GM21825 (cell line): ENCODE data around the gene SCUBE1.

Source experiments
- ATAC-seq: cut with Tn5 transposase; IDR thresholded peaks from one replicate; pipeline ENCODE4 v1.9.1; 2021; ENCODE audit warnings: mild to moderate bottlenecking, moderate library complexity; ENCODE audit not compliant: unreplicated experiment

The SCUBE1 gene

GRCh38 chr22:43163241-43163795, 179.9 kb downstream of the SCUBE1 start:
- ATAC-seq, result no peak

- ATAC-seq, result no peak
Observed at GRCh38 chr22:43162412-43163150, 180.6 kb downstream of the SCUBE1 start.

DNA sequence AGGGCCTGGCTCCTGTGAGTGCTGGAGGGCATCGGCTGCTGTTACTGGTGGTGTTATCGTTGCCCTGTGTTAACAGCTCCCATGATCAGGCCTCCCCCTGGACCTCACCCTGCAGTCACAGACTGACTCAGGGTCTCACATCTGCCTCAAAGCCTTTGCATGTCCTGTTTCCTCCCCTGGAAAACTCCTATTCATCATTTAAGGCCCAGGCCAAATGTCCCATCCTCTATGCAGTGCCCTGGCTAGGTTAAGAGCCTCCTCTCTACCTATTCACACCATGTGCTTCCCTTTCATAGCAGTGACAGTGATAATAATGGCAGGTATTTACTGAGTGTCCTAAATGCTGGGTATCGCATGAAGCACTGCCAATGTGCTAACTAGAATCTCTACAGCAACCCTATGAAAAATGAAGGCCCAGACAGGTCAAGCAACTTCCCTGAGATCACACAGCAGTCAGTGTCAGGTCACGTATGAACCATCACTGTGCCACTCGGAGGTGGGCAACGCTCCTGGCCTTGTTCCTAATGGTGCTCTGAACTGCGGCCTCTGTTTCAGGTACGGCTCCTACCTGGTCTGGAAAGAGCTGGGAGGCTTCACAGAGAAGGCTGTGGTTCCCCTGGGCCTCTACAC, 182.6 kb downstream of the SCUBE1 start:
- no peak for ATAC-seq

GRCh38 chr22:43159484-43160178, 183.5 kb downstream of the SCUBE1 start:
- ATAC-seq, result no peak

GRCh38 chr22:43158778-43159483, 184.2 kb downstream of the SCUBE1 start:
- no peak for ATAC-seq

DNA sequence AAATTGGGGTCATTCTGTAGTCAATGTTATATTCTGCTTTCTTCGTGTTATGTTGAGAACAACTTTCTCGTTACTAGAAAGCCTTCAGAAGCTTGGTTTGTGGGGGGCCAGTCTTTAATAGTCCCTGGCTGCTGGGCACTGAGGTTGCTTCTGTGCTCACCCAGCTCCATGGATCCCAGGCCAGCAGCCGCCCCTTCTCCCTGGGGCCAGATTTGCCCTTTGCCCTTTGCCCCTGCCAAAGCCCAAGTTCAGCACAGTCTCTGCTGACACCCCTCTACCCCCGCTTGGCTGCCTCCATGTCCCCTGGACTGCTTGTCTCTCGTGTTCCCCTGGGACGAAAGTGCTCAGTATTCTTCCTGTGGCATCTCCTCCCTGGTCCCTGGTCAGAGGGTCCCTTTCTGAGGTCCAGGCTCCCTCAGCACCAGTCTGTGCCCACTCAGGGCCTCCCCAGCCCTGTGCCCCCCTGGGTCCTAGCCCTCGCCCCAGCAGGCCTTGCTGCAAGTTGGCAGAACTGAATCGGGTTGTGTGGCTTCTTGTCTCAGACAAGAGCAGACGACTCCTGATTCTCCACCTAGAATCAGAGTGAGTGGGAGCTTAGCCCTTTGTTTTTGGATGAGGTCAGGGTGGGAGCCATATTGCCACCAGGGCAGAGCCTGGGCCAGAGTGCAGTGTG, 185.2 kb downstream of the SCUBE1 start:
- ATAC-seq, result no peak

DNA sequence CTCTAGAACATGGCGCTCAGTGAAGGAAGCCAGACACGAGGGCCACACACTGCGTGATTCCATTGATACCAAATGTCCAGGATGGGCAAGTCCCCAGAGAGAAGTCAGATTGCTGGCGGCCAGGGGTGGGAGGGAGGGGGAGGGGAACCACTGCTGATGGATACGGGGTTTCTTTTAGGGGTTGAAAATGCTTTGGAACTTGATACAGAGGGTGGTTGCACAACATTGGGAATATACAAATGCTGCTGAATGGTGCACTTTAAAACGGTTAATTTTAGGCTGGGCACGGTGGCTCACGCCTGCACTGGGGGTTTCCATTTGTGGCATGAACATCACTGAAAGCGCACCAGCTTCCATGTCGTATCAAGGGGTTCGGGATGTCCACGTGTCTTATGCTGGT, 186.8 kb downstream of the SCUBE1 start:
- ATAC-seq, result no peak

DNA sequence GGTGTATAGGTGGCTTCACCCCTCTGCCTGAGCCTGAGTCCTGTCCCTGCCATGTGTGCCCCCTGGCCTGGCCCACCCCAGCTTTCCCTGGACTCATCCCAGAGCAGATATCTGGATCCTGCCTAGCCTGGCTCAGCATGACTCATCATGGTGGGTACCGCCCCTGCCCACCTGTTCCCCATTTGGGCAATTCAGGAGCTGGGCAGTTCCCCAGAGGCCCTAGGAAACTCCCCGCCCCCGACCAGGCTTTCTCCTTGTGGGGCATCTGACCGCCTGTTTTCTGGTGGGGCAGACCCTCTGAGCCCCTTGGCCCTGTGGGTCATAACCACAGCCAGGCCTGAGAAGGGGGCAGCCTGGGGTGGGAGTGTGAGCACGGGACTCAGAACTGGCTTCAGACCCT, 187.4 kb downstream of the SCUBE1 start:
- ATAC-seq, result no peak

- ATAC-seq, result no peak
Observed at GRCh38 chr22:43154887-43155536, 188.2 kb downstream of the SCUBE1 start.

DNA sequence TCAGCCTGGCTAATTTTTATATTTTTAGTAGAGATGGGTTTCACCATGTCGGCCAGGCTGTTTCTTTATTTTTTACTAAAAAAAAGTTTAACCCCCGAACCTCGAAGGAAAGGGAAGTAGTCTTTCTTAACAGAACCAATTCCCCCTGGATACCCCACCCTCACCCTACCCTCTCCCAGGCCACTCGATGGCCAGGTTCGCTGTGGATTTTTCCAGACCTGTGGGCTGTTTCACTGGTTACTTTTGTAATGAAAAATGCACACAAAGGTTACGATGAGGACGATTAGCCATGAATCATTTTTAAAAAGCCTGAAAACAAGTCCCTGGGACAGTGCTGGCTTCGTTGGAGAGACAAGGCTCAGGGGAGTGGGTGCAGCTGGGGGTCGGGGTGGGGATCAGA, 189.3 kb downstream of the SCUBE1 start:
- no peak for ATAC-seq

DNA sequence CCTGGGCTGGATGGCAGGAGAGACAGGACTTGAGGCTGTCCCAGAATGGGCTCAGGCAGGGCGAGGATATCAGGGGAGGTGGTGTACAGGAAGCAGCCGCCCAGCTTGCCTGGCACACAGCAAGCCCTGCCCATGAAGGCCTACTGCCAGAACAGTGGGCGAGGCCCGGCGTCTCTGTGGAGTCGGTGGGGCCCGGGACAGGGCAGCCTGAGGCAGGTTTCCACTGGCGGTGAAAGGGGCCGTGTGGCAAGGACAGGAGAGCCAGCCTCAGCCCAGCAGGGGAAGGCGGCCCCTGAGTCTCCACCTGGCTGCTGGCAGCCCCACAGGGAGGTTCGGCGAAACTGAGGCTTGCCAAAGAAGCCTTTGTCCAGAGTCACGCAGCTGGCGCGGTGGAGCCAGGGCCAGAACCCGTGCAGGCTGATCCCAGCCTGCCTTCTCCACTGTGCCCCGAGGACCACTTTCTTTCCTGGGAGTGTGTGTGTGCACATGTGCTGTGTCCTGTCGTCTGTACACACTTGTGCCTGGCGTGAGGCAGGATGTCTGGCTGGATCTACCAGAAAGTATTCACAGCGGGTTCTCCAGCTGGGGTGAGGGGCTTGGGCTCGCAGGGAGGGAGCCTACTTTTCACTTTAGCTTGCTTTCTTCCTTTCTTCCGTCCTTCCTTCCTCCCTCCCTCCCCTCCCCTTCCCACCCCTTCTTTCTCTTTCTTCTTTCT, 190.7 kb downstream of the SCUBE1 start:
- ATAC-seq, result no peak

DNA sequence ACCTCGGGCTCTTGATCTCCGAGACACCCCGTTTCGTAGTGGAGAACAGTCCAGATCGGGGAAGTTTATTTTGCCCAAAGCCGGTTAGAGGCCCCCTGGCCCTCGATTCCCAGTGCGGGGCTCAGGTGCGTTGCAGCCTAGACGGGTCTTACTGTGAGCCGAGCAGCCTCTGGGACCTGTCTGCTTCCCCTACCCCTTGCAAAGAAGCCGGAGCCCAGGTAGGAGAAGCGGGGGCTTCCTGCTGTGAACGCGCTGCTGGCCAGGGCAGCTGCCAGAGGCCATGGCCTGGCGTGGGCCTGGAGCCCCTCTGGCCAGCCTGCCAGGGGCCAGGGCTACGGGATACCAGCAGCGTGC, 191.2 kb downstream of the SCUBE1 start:
- ATAC-seq, result no peak

- ATAC-seq, result no peak
Observed at GRCh38 chr22:43151251-43152002, 191.7 kb downstream of the SCUBE1 start, which contains the start of gene TSPO. TSS of gene TSPO (plus strand) at chr22:43151559. CDS start at chr22:43159239, 7,680 bp downstream.

GRCh38 chr22:43150731-43151206, 192.4 kb downstream of the SCUBE1 start:
- ATAC-seq, result no peak

DNA sequence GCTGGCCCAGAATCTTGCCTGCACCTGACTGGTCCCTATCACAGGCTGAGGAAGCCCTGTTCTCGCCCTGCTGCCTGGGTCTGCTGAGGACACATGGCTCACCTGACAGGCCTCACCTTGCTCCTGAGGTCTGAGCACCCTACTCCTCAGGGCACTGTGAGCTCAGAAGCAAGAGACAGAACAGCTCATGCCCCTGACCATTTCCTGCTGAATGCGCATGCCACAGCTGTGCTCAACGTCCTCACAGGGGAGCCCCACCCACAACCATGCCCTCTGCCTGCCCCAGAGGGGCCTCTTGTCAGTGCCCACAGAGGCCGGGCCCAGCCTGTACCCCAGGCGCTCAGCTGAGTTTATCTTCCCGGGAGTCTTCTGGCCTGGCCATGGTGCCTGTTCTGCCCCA, 194.6 kb downstream of the SCUBE1 start:
- no peak for ATAC-seq

DNA sequence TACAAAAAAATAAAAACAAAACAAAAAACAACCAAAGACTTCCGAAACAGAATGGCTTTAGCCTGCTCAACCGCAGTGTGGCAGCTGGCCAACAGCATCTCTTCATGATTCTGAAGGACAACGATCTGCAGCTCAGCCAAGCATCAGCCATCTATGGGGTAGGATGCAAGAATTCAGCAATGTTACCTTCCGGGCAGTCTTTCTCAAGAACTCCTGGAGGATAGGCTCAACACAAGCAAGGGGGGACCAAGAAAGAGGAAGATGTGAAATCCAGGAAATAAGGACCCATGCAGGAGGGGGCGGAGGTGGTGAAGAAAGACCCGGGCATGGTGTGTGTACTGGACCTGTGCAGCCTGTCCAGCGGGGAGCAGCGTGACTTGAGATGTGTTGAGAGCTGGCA, 195.4 kb downstream of the SCUBE1 start:
- no peak for ATAC-seq
